Measurements from ENCODE around the gene ADK.
A peak's percentile ranks its signal among the peaks of the same experiment; 100 is the strongest.
"Not testable (repeated sequence)": the region's sequence is repeated elsewhere in the genome, so short reads cannot be mapped to it uniquely, and the experiment has no call there.

ADK gene

GRCh38 chr10:74178042-74178791 is 27.2 kb downstream of the ADK start:
- H3K4me3 ChIP-seq (ENCODE audit: low read depth, low read length): no peak overlapping the region; the same call in none of the 2 replicates
- no peak for DNase-seq (ENCODE audit: low read depth)
- no peak for TF ChIP-seq CTCF (IDR thresholded peaks at IDR 0.05; ENCODE audit: low read depth, low read length, missing control alignments)

- DNase-seq (ENCODE audit: low read depth): no peak
- no peak overlapping the region for H3K4me3 ChIP-seq (ENCODE audit: low read depth, low read length)
- TF ChIP-seq CTCF (IDR thresholded peaks at IDR 0.05; ENCODE audit: low read depth, low read length, missing control alignments): no peak
Measured at GRCh38 chr10:74179111-74179710, 28.2 kb downstream of the ADK start.

- no peak for TF ChIP-seq CTCF (IDR thresholded peaks at IDR 0.05; ENCODE audit: low read depth, low read length, missing control alignments)
- no peak for DNase-seq (ENCODE audit: low read depth)
- no peak overlapping the region for H3K4me3 ChIP-seq (ENCODE audit: low read depth, low read length)
Measured at GRCh38 chr10:74186678-74187077, 35.7 kb downstream of the ADK start.

- H3K4me3 ChIP-seq (ENCODE audit: low read depth, low read length): no peak overlapping the region
- no peak for DNase-seq (ENCODE audit: low read depth)
- TF ChIP-seq CTCF (IDR thresholded peaks at IDR 0.05; ENCODE audit: low read depth, low read length, missing control alignments): no peak
Measured at GRCh38 chr10:74187237-74187636, 36.2 kb downstream of the ADK start.

- not testable (repeated sequence) for H3K4me3 ChIP-seq (ENCODE audit: low read depth, low read length); DNase-seq (ENCODE audit: low read depth)
Measured at GRCh38 chr10:74188617-74189016, 37.6 kb downstream of the ADK start.

GRCh38 chr10:74189999-74190421 is 39.0 kb downstream of the ADK start:
- no peak for DNase-seq (ENCODE audit: low read depth)
- TF ChIP-seq CTCF (IDR thresholded peaks at IDR 0.05; ENCODE audit: low read depth, low read length, missing control alignments): no peak
- H3K4me3 ChIP-seq (ENCODE audit: low read depth, low read length): peak overlapping the region; percentile 3; the same call in 1 of the 2 replicates

- no peak for TF ChIP-seq CTCF (IDR thresholded peaks at IDR 0.05; ENCODE audit: low read depth, low read length, missing control alignments)
- no peak for DNase-seq (ENCODE audit: low read depth)
- H3K4me3 ChIP-seq (ENCODE audit: low read depth, low read length): peak overlapping the region; percentile 3; the same call in 1 of the 2 replicates
Measured at GRCh38 chr10:74190494-74190893, 39.5 kb downstream of the ADK start.

All from GM12864 (cell line).